HuH-7.5 (cell line): ENCODE data around the gene RIN3.

Experiments used
- DNase-seq: peaks from one replicate; pipeline ENCODE4 v3.0.0; 2011; ENCODE audit warnings: low spot score

Gene RIN3

DNA sequence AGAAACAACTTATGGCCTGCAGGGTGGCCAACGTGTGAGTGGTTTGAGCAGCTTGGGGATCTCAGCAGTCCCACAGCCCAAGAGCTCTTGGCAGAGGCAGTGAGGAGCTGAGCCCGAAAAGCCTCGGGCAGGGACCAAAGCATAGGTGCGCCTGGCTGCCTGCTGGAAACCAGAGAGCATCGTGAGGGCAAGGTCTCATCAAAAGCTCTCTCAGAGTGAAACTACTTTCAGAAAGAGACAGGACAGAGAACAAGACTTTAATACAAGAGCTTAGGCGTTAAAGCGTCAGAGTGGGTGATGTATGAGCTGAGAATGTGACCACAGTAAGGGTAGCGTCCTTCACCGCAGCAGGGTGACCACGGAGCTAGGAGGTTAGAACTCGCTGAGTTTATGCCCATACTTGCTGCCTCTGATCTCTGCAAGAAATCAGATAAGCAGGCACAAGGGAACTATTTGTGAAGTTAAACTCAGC lies 204.0 kb downstream of the RIN3 start:
- DNase-seq = no peak

DNA sequence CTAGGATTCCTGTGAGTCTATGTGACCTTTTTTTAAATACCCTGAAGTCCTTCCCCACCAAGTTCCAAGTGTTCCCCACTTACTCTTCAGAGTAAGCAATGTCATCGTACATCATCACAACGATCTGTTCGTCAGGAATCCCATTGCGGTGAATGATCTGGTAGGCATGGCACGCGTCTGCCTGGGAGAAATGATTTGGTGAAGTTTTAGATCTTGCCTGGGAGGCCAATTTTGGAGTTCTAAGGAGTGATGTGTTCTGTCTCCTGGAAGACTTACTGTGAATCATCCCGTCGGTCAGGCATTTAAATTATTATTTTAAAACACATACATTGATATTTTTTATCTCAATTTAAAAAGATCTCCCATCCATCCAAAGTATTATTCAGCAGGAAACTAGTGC lies 205.1 kb downstream of the RIN3 start:
- DNase-seq = no peak

DNA sequence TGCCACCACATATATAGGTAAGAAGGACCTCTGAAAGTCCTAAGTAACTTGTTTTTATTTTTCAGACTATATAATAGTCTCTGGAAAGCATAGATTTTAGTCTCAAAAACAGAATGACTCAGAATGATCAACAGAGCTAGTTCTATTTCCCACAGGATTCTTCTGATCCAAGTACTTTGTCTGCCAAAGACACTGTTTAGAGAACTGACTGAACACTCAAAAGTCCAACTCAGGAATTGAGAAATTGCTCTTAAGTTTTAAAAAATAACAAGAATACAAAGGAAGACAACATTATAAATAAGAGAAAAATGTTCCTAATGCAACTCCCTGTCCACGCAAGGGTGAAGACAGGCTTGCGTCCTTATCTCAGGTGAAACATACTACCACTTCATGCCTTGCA lies 205.8 kb downstream of the RIN3 start:
- no peak for DNase-seq

DNA sequence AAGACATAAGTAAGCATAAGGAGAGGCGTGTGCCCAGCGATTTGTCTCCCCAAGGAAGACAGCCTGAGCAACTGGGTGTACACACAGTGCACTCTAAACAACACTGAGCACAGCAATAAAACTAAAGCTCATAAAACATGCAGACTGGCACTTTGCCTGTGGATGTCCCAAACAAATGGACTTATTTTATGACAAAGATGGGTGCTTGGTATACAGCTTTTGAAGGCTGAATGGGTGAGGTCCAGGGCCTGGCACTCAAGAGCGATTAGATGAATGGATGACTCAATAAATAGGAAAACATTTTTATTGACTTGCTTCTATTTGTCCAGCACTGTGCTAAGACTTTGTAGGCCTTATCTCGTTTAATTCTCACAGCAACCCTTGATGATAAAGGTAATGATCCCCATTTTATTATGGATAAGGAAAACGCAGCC lies 206.3 kb downstream of the RIN3 start:
- no peak for DNase-seq

DNA sequence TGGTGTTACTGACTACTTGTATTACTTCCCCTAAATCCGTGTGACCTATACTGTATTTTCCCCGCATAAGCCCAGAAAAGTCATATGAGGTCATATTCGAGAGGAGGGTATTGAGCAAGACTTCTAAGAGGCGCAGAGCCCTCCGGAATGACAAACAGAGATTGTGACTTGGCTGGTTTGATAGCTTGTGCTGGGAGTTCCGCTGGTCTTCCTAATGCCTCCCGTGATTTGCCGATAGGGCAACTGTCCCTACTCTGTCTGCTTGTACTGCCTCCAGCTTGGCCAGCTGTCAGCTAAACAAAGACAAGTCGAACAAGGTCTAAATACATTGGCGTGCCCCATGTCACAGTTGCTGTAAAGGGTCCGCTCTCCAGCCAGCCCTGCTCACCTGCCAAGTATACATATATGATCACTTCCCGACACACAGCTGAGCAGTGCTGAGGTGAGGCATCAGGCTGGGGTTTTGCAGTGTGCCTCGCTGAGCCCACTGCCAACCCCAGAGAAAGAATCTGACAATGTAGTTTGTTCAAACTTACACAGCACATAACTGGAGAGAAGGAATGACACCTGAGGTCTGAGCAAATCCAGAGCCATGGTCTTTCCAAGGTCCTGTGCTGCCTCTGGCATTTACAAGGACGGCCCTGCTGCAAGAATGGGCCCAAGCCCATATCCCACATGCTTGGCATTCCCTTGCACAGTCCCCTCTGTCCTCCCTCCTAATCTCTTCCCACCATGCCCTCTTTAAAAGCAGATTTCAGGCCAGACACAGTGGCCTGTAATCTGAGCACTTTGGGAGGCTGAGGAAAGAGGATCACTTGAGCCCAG lies 211.1 kb downstream of the RIN3 start:
- DNase-seq = peak; percentile 63

DNA sequence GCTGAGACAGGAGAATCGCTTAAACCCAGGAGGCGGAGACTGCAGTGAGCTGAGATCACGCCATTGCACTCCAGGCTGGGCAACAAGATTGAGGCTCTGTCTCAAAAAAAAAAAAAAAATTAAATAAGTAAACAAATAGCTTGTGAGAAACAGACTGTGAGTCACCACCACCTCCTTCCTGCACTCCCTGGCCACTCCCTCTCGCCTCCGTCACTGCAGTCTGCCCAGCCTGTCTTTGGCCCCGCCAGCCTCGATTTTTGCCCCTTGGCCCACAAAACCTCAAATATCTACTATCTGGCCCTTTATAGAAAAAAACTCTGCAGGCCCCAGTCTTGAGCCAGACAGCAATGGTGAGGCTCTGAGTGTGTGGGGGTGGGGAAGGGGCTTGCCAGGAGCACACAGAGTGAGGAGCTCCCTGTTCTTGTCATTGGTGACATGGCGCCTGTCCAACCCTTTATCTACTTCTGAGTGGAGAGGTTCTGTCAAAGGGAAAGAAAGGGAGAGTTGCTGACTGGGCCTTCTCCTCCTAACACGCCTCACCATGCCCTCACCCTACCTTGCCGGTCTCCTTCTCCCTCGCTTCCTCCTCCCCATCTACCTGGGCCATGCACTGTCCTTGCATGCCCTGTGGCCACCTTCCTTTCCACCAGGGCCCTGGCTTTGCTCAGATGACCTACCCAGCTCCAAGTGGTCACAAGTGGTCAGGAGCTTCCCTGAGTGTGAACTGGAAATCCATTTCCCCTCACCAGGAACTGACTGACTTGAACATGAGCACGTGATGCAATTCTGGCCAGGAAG lies 212.8 kb downstream of the RIN3 start:
- DNase-seq = no peak

DNA sequence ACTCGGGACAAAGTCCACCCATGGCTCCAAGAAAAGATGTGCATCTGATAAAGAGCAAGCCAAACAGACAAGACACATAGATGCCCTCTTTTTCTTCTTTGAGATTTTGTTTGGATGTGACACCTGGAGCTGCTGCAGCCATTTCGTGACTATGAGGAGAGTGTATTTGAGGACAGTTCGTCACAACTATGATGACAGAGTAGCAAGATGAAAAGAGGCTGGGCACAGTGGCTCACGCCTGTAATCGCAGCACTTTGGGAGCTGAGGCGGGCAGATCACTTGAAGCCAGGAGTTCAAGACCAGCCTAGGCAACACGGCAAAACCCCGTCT lies 213.3 kb downstream of the RIN3 start:
- no peak for DNase-seq

DNA sequence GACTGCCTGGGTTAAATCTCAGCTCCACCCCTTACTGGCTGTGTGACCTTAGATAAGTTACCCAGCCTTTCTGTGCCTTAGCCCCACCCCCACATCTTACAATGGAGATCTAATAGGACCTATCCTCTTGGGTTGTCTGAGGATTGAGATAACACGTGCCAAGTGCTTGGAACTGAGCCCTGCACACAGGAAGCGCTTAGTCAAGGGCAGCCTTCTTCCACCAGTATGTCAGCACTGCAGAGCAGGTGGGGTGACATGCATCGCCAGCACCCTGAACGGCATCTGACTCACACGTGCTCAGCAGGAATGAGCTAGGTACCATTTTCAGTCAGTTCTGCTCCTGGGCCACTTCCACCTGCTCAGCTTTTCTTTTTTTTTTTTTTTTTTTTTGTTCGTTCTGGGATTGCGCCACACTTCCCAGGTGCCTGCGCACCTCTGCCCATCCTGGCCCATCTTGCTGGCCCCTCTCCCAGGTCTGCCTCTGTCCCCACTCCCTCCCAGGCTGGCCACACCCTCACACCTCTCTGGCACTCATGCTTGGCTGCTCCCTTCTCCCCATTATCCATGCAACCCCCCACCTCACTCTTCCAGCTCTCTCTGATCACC lies 215.3 kb downstream of the RIN3 start:
- no peak for DNase-seq

DNA sequence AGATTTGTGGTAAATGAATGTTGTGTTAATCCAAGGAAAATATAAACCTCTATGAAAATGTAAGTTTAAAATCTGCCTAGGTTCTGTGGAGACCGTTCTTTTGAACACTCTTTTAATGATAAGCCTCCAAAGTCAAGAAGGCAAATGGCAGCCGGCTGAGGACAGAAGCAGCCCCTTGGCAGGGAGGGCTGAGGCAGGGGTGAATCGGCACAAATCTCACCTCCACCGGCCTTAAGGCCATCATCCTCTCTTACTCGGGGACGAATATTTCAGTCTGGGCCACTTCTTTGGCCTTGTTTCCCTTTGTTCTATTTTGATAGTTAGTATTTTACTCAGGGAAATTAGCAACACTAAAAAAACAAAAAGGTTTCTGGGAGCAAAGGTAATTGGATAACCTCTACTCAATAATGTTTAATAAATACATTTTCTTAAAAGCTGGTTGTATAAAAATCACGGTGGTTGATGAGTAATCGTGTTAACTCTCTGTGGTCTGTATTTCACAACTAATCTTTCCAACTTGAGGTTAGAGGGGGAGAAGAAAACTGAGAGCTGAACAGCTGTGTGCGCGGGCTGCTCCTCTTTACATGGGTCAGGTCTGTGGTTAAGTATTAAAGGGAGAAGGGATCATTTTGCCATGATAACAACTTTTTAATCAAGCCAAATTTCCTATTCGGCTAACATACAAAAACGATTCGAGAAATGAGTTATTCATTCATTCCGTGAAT lies 216.2 kb downstream of the RIN3 start:
- DNase-seq = no peak

DNA sequence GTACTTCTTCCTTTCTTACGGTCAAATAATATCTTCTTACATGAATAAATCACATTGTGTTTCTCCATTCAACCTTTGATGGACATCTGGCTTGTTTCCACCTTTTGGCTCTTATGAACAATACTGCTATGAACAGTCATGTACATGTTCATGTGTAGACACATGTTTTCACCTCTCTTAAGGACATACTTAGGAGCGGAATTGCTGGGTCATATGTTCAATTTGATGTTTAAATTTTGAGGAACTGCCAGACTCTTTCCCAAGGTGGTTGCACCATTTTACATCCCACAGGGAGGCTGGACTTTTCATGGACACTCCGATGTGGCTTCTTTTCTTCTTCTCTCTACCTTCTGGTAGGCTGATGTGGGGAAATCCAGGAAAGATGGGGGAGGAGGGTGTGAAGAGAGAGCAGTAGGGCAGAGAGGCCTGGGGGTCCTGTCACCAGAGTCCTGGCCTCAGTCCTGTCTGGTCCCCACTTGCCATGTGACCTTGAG lies 218.1 kb downstream of the RIN3 start:
- DNase-seq = no peak

DNA sequence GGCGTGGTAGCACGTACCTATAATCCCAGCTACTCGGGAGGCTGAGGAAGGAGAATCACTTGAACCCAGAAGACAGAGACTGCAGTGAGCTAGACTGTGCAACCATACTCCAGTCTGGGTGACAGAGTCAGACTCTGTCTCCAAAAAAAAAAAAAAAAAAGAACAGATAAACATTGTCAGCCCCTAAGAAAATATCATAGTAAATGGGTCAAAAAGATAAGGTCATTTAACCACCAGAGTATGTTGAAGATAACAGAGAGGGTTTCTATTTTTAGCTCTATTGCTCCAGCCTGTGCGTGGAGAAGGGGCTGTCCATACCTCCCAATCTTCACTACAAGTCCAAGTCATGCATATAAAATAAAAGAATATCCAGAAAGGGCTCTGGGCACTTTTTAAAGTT lies 219.4 kb downstream of the RIN3 start:
- no peak for DNase-seq

DNA sequence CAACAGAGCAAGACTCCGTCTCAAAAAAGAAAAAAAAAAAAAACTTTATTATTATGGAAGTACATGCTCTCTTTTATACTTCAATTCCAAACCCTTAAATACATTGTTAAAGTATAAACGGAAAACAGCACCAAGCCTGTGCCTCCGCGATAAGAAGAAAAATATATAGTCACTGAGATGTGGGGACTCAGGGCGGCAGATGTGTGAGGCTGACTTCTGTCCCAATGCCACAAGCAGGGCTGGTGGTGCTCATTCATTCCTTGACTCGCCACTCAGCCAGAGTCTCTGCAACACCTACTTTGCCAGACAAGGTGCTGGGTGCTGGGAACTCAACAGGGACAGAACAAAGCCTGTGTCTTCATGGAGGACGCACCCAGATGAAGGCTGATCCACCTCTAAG lies 221.0 kb downstream of the RIN3 start:
- DNase-seq = no peak

DNA sequence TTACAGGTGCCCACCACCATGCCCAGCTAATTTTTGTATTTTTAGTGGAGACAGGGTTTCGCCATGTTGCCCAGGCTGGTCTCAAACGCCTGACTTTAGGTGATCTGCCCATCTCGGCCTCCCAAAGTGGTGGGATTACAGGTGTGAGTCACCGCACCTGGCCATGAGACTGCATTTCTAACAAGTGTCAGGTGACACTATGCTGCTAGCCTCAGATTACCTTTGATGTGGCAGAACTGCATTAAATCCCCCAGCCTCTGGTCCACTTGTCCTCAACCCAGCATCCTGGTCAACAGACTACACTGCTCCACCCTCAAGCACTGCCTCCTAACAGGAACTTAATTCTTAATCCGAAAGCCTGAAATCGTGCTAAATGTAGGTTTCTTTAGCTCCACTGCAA lies 221.8 kb downstream of the RIN3 start:
- DNase-seq = no peak

DNA sequence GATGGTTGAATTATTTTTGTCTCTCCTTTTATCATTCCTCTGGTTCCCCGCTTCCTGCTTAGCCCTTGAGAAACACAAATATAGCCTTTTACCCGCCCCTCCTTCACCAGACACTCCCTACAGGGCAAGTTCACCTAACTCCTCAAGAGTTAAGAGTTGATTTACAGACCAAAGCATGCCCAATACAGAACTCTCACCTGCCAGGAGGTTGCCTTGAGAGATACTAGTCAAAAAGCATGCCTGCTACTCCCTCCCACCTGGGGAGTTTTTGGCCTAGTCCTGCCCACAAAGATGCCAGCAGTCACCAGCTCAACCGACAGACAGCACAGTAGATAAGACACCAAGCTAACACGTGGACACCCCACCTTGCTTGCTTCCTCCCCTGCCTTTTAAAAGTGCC lies 223.6 kb downstream of the RIN3 start:
- DNase-seq = no peak

DNA sequence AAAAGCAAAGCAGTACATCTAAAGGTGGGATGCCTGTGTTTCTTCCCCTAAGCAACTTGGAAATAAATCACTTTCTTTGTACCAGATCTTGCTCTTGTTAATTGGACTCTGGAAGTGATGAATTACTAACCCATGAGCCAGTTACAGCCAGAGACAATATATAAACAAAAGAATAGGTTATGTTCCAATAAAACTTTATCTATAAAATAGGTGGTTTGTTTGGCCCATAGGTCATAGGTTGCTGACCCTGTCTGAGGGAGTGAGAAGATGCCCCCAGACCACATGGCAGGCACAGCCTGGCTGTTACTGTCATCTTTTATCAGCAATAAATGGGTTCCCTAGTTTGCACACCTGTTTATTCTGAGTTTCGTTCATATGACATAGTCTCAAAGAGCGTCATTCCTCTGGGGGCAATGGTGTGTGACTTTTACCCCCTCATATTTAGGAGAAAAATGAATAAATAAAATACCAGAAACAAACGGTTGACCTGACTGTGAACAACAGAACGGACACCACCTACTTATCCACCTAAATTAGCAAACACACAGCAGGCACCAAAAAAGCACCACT lies 224.1 kb downstream of the RIN3 start:
- DNase-seq = no peak
